SJCRH30 (cell line): ENCODE data around the gene CIB2. TPM values are rescaled to one million over a fixed set of nuclear protein-coding genes. Genes with fewer than 3 reads are reported as not detected.

Experiments used
- DNase-seq, 2 experiments: peaks; one replicate each; pipeline ENCODE4 v3.0.0-alpha.2; 2015 to 2020
- H3K27ac ChIP-seq: fragments of 250-450 bp; sonication (Bioruptor Pico); 2 replicates; pipeline ENCODE4 v1.5.1; 2020; ENCODE audit warnings: mild to moderate bottlenecking, moderate library complexity
- H3K27me3 ChIP-seq: fragments of 250-450 bp; sonication (Bioruptor Pico); 2 replicates; pipeline ENCODE4 v1.5.1; 2020; ENCODE audit warnings: mild to moderate bottlenecking, moderate library complexity
- H3K36me3 ChIP-seq: fragments of 250-450 bp; sonication (Bioruptor Pico); 2 replicates; pipeline ENCODE4 v1.5.1; 2020; ENCODE audit warnings: mild to moderate bottlenecking, moderate library complexity
- H3K4me1 ChIP-seq: fragments of 250-450 bp; sonication (Bioruptor Pico); 2 replicates; pipeline ENCODE4 v1.5.1; 2020; ENCODE audit warnings: mild to moderate bottlenecking, moderate library complexity
- H3K4me3 ChIP-seq: fragments of 250-450 bp; sonication (Bioruptor Pico); 2 replicates; pipeline ENCODE4 v1.5.1; 2020; ENCODE audit warnings: mild to moderate bottlenecking, moderate library complexity
- H3K9me3 ChIP-seq: fragments of 250-450 bp; sonication (Bioruptor Pico); replicated peaks from 2 replicates; pipeline ENCODE4 v1.5.1; 2020; ENCODE audit warnings: mild to moderate bottlenecking, moderate library complexity
- total RNA-seq: library from RNA; depleted of rRNA; stranded (reverse); fragments of >200 nt; shearing (Covaris generic); gene quantifications from 2 replicates; pipeline ENCODE4 v1.2.3, GENCODE V29; 2014

Gene CIB2
- total RNA-seq, 1 experiment from 2014 or later = 0.59 TPM

DNA sequence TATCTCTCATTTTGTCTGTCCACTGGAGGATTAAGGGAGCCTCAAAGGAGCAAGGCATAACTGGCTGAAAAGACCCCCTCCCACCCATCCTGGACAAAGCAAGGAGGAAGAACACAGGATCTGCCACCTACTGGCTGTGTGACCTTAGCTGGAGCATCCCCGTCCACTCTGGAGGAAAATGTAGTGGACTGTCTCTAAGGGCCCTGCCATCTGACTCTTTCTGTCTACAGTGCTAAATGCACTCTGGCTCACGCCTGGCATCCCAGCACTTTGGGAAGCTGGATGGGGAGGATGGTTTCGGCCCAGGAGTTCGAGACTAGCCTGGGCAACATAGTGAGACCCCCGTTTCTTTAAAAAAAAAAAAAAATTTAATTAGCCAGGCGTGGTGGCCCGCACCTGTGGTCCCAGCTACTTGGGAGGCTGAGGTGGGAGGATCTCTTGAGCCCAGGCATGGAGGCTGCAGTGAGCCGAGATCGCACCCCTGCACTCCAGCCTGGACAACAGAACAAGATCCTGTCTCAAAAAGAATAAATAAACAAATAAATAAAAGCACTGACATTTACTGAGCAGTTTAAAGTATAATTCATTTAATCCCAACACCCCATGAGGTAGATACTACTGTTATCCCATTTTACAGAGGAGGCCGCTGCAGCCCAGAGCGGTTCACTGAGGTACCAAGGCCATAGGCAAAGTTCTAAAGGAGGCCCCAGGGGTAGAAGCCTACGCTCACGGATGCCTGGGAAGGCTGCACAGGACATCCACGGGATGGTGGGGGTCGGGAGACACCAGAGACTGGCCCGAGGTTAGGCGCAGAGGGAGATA is 54.8 kb downstream of the CIB2 start:
- no peaks in the 10 kb centered on the region for H3K36me3 ChIP-seq
- H3K4me1 ChIP-seq = peaks cover 33% of the 10 kb centered on the region
- no peaks in the 10 kb centered on the region for H3K9me3 ChIP-seq
- H3K27ac ChIP-seq = peak overlapping the region; percentile 86
- H3K27me3 ChIP-seq = no peaks in the 10 kb centered on the region
- DNase-seq = no peak
- peak overlapping the region; percentile 100 for H3K4me3 ChIP-seq

DNA sequence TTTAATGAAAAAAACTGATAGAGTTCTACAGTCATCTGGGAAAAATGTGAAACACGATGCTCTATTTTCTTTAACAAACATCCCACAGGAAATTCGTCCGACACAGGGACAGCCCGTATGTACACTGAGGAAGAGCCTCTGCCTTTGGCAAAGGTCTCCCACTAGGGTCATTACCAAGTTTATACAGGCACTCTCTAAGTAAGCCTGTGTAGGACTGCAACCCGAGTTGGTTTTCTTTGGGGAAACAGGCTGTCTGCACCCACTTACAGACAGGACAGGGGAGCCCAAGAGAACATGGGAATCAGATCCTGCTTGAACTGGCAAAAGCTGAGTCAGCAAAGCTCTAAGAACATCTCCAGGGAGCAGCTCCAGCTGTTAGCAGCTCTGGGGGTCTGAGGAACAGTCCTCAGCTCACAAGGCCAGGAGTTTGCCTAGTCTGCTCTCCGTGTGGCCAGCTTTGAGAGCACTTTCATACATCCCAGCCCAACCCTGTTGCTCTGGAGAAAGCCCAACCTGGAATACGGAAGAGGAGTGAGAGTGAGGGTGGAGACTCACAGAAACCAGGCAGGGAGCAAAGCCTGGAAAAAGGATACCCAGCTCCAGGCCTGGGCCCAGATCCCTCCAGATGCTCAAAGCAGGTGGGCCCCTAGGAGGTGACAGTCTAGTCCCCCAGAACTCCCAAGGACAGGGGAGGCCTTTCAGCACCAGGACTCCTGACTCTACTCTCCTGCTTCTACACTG is 55.6 kb downstream of the CIB2 start:
- H3K4me1 ChIP-seq = peaks cover 36% of the 10 kb centered on the region
- peak overlapping the region; percentile 100 for H3K4me3 ChIP-seq
- no peaks in the 10 kb centered on the region for H3K27me3 ChIP-seq
- 0 out of 2 replicates have a peak, but pooled peaks cover 2% of the 10 kb centered on the region for H3K36me3 ChIP-seq
- DNase-seq = peak; percentile 47 to 66
- H3K27ac ChIP-seq = peak overlapping the region; percentile 25; the same call in 1 of the 2 replicates
- H3K9me3 ChIP-seq = no peaks in the 10 kb centered on the region

DNA sequence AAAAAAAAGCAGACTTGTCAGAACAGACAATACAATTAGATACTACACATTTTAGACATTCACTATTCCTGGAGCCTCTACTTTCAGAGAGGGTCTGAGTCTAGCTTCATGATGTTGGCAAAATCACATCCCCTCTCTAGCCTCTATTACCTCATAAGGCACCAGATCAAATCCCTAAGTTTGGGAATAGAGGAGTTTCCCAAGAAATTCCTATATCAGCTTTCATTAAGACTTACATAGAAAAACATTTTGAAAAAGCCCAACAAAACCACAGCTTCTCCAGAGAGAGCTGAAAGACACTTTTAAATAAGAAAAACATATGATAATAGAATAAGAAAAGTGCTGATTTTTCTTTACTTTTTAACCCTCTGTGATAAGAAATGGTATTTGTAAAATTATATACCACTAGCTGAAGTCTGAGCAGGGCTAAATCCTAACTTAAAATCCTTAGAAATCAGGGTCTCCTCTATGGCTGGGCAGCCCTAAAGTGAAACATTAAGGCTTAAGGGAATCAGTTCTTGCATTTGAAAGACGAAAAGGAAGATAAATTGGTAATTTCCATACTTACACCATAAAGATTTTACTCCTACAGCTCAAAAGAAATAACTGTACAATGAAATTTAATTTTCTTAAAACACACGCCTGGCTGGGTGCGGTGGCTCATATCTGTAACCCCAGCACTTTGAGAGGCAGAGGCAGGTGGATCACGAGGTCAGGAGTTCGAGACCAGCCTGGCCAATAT is 58.0 kb downstream of the CIB2 start:
- H3K27ac ChIP-seq = no peak overlapping the region
- peaks cover 53% of the 10 kb centered on the region for H3K4me1 ChIP-seq

GRCh38 chr15:78072080-78072892 is 59.0 kb downstream of the CIB2 start:
- Histone ChIP-seq H3K4me3 (no peak overlapping the region), H3K4me1 (peaks cover 61% of the 10 kb centered on the region), H3K27me3 (no peaks in the 10 kb centered on the region), H3K9me3 (no peaks in the 10 kb centered on the region), H3K27ac (no peak overlapping the region), H3K36me3 (0 out of 2 replicates have a peak, but pooled peaks cover 2% of the 10 kb centered on the region)
- no peak for DNase-seq

More for the DNA sequence above, 58.0 kb downstream of the CIB2 start:
- H3K4me3 ChIP-seq = no peak overlapping the region
- H3K9me3 ChIP-seq = no peaks in the 10 kb centered on the region
- H3K36me3 ChIP-seq = 0 out of 2 replicates have a peak, but pooled peaks cover 2% of the 10 kb centered on the region
- DNase-seq = no peak
- H3K27me3 ChIP-seq = no peaks in the 10 kb centered on the region

DNA sequence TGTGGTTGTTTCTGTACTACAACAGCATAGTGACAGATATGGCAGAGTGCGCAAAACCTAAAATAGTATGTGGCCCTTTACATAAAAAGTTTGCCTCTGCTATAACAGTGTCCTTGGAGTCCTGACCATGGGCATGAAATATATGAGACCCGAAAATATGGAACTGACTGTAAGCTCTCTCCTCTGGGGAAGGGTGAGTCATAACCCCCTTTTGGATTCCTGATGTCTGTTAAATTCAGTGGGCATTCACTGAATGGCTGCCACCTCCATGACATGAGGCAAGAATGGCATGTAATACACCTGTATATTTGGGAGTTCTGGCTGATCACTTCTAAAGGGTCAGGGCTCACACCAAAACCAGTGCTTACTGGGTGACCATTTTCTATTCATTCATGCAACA is 59.9 kb downstream of the CIB2 start:
- Histone ChIP-seq H3K4me1 (peaks cover 69% of the 10 kb centered on the region), H3K4me3 (no peak overlapping the region), H3K27me3 (no peaks in the 10 kb centered on the region), H3K27ac (no peak overlapping the region), H3K9me3 (no peaks in the 10 kb centered on the region), H3K36me3 (0 out of 2 replicates have a peak, but pooled peaks cover 2% of the 10 kb centered on the region)
- no peak for DNase-seq

- H3K9me3 ChIP-seq = no peaks in the 10 kb centered on the region
- H3K4me3 ChIP-seq = no peak overlapping the region
- H3K27me3 ChIP-seq = no peaks in the 10 kb centered on the region
- H3K36me3 ChIP-seq = 0 out of 2 replicates have a peak, but pooled peaks cover 2% of the 10 kb centered on the region
- H3K27ac ChIP-seq = no peak overlapping the region
- no peak for DNase-seq
- peaks cover 72% of the 10 kb centered on the region for H3K4me1 ChIP-seq
Measured at GRCh38 chr15:78070049-78070700, 61.1 kb downstream of the CIB2 start.

DNA sequence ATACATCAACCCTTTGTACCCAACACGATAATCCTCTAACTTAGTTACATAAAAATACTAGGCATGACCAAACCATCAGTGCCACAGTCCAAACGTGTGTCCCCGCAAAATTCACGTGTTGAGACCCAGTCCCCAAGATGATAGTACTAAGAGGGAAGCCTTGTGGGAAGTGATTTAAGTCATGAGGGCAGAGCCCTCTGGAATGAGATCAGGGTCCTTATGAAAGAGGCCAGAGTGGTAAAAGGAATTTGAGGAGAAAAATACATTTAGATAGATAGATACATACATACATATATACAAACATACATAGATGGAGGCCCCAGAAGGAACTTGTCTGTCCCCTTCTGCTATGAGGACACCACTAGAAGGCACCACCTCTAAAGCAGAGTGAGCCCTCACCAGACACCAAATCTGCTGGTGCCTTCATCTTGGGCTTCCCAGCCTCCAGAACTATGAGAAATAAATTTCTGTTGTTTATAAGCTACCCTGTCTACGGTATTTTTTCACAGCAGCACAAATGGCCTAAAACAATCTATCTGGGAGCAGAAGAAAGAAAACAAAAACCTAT is 61.7 kb downstream of the CIB2 start:
- DNase-seq = no peak
- Histone ChIP-seq H3K27ac (no peak overlapping the region), H3K4me1 (peaks cover 78% of the 10 kb centered on the region), H3K27me3 (no peaks in the 10 kb centered on the region), H3K9me3 (no peaks in the 10 kb centered on the region), H3K36me3 (0 out of 2 replicates have a peak, but pooled peaks cover 2% of the 10 kb centered on the region), H3K4me3 (no peak overlapping the region)

DNA sequence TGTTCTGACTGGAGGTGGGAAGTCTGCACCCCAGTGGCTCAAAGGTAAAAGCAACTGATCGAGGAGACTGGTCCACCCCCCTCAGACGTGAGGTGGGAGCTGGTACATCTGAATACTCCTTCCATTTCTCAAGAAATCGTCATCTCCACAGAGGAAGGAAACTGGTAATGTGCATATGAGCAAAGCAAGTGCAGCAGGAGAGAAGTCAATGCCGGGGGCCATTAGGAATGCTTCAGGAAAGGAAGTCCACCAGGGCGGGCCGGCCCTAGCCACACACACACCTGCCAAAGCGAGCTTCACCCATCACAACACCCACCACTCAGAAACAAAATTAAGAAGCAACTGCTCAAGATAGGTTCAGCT is 62.2 kb downstream of the CIB2 start:
- no peak overlapping the region for H3K4me3 ChIP-seq
- no peak for DNase-seq
- peaks cover 83% of the 10 kb centered on the region for H3K4me1 ChIP-seq
- H3K36me3 ChIP-seq = 0 out of 2 replicates have a peak, but pooled peaks cover 2% of the 10 kb centered on the region
- H3K27me3 ChIP-seq = no peaks in the 10 kb centered on the region
- H3K27ac ChIP-seq = peak overlapping the region; percentile 18
- H3K9me3 ChIP-seq = no peaks in the 10 kb centered on the region

GRCh38 chr15:78067328-78068228 is 63.7 kb downstream of the CIB2 start:
- Histone ChIP-seq H3K36me3 (0 out of 2 replicates have a peak, but pooled peaks cover 2% of the 10 kb centered on the region), H3K27ac (peak overlapping the region; percentile 18), H3K27me3 (no peaks in the 10 kb centered on the region), H3K9me3 (no peaks in the 10 kb centered on the region), H3K4me1 (peaks cover 74% of the 10 kb centered on the region), H3K4me3 (no peak overlapping the region)
- peak; percentile 90 to 95 for DNase-seq

DNA sequence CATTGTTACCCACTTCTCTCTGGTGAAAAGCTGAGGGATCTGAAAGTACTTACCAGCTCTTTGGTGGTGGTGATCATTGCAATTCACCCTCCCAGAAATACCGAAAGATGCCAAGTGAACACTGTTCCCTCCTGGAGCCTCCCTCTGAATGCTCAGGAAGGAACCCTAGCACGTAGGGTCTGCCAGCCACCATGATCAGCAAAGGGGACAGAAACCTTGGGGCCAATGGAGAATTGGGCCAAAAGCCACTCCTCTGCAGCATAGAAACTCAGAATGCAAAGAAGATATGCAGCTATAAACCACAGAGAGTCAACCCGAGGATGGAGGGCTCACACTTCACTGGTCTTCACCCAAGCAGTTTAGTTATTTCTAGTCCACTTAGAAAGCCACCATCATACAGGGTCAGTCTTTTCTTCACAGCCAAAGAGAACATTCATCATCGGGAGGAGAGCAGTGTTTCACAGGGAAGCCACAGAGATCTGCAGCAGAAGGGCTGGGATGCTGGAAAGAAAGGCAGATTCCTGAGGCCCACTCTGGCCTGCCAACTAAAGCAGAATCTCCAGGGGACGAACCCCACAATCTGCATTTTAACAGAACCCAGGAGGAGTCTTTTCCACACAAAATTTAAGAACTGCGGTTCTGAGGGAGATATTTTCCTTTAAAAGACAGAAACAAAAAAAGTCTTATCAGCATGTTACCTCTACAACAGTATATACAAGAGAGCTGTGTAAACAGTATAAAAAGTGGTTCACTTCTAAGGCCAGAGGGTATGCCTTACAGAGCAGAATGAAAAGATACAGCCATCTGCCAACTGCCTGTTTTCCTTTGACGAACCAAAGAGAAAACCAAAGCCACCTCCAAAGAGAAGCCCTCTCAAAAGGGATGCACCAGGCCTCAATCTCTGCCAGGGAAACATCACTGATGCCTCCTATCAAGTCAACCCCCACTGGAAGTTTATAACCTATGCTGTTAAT is 65.0 kb downstream of the CIB2 start:
- Histone ChIP-seq H3K36me3 (0 out of 2 replicates have a peak, but pooled peaks cover 2% of the 10 kb centered on the region), H3K27ac (peak overlapping the region; percentile 21), H3K27me3 (no peaks in the 10 kb centered on the region), H3K9me3 (no peaks in the 10 kb centered on the region), H3K4me1 (peaks cover 72% of the 10 kb centered on the region), H3K4me3 (no peak overlapping the region)
- DNase-seq = no peak

DNA sequence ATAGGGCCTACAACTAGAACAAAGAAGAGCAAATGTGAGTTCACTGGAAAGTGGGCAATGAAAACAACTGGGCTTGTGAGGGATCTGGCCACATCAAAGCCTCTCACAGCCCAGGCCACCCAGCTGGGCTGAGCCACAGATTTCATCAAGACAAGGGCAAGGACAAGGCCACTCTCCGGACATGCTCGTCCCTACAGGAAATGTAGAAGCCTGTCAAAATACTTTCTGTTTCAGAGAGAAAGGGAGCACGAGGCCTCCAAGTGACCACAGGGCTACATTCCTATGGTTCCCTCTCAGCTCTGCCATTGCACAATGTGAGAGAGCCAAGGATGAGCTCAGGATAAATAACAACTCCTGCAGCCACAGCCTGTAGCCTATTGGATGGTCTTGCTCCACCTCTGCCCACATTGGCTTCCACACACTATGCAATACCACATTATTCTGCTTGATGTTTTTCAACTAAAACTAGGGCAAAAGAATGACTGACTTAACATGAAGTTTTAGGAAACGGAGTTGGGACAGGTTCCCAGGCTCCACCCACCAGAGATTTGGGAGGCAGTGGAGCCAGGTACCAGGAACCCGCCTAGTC is 65.9 kb downstream of the CIB2 start:
- Histone ChIP-seq H3K4me3 (no peak overlapping the region), H3K4me1 (peaks cover 69% of the 10 kb centered on the region), H3K27ac (peak overlapping the region; percentile 21), H3K36me3 (no peaks in the 10 kb centered on the region), H3K27me3 (no peaks in the 10 kb centered on the region), H3K9me3 (no peaks in the 10 kb centered on the region)
- DNase-seq = peak; percentile 89 to 92
